Astrocyte (in vitro differentiated cells and primary cell): ENCODE data around the gene LRRC4C.

Experiments
- CTCF ChIP-seq: IDR thresholded peaks from 2 replicates; pipeline ENCODE4 v1.5.1; 2011; ENCODE audit warnings: low read depth, mild to moderate bottlenecking, inconsistent platforms, low read length, moderate library complexity; ENCODE audit not compliant: insufficient read depth
- EZH2 ChIP-seq: IDR thresholded peaks from 2 replicates; pipeline ENCODE4 v1.6.1; 2012; ENCODE audit warnings: mild to moderate bottlenecking, low read length, inconsistent platforms; ENCODE audit not compliant: insufficient read depth

GRCh38 chr11:40139536-40139935, 1319.9 kb downstream of the LRRC4C start:
- TF ChIP-seq CTCF (no peak), EZH2 (no peak)
